Panc1 (cell line): Measurements from ENCODE around the gene SLC25A42. TPM values are rescaled to one million over a fixed set of nuclear protein-coding genes. Genes with fewer than 3 reads are reported as not detected.

ENCODE experiments used
- ATAC-seq: fragments of 200-7000 bp; cut with Tn5 transposase; 2 replicates; pipeline ENCODE4 v1.9.1; 2020; ENCODE audit warnings: mild to moderate bottlenecking, moderate library complexity
- BruUV-seq: library from RNA; stranded (reverse); fragments of 400-500 nt; replicated peaks from 2 replicates; lab custom pipeline; 2021; lab: Mats Ljungman, UMichigan
- CTCF ChIA-PET: fragments of 300-600 bp; sonication (Branson Sonifier 250); formaldehyde crosslinking; loops from one replicate; lab custom pipeline; 2022; ENCODE audit warnings: antibody characterized with exemption; lab: Charles Lee
- POLR2A ChIA-PET: fragments of 300-600 bp; sonication (Branson Sonifier 250); formaldehyde crosslinking; loops from one replicate; lab custom pipeline; 2022; ENCODE audit warnings: antibody characterized with exemption; lab: Charles Lee
- DNase-seq: peaks from one replicate; pipeline ENCODE4 v3.0.0-alpha.2; 2010; ENCODE audit warnings: low read depth, low spot score
- H3K27ac ChIP-seq: 2 replicates; pipeline ENCODE4 v1.5.1; 2011; ENCODE audit warnings: mild to moderate bottlenecking, low read length, inconsistent platforms
- H3K27me3 ChIP-seq: fragments of 200-500 bp; sonication (Bioruptor generic); 2 replicates; pipeline ENCODE4 v1.6.0; 2014; ENCODE audit warnings: low read length, inconsistent platforms; ENCODE audit not compliant: control insufficient read depth, insufficient read depth
- H3K36me3 ChIP-seq: fragments of 200-500 bp; sonication (Bioruptor generic); 2 replicates; pipeline ENCODE4 v1.5.1; 2014; ENCODE audit warnings: inconsistent platforms, mild to moderate bottlenecking, low read length, moderate library complexity; ENCODE audit not compliant: control insufficient read depth, insufficient read depth
- H3K4me1 ChIP-seq: 2 replicates; pipeline ENCODE4 v1.5.1; 2011; ENCODE audit warnings: inconsistent platforms, mild to moderate bottlenecking, low read length, moderate library complexity; ENCODE audit not compliant: control insufficient read depth, insufficient read depth
- H3K4me3 ChIP-seq, 2 experiments: 2 replicates each; pipeline ENCODE4 v1.5.1; 2011 to 2012; ENCODE audit warnings: low read depth in 2 of 2, low read length in 2 of 2, mild to moderate bottlenecking in 2 of 2, inconsistent platforms in 1 of 2, moderate library complexity in 1 of 2
- H3K9me3 ChIP-seq: fragments of 200-500 bp; sonication (Bioruptor generic); 2 replicates; pipeline ENCODE4 v1.5.1; 2014; ENCODE audit warnings: low read depth, mild to moderate bottlenecking, inconsistent platforms, low read length, moderate library complexity; ENCODE audit not compliant: control insufficient read depth, insufficient read depth
- POLR2AphosphoS5 ChIP-seq: IDR thresholded peaks from 2 replicates; pipeline ENCODE4 v1.6.1; 2012; ENCODE audit warnings: mild to moderate bottlenecking, low read depth, low read length, moderate library complexity
- SIN3A ChIP-seq: IDR thresholded peaks from 2 replicates; pipeline ENCODE4 v1.6.1; 2012; ENCODE audit warnings: low read depth, mild to moderate bottlenecking, low read length, moderate library complexity, borderline replicate concordance; ENCODE audit not compliant: insufficient read depth
- TCF7L2 ChIP-seq: IDR thresholded peaks from 2 replicates; pipeline ENCODE4 v1.6.1; 2011; ENCODE audit warnings: mild to moderate bottlenecking, low read depth, low read length, inconsistent platforms
- in situ Hi-C: cut with HindIII; loops from 2 replicates; pipeline ENCODE4 v1.10.0; 2016; ENCODE audit warnings: low sequenced_read_pairs, low pct_unique_long_range_greater_than_20kb
- intact Hi-C: fragments of 100-400 bp; cut with micrococcal nuclease; formaldehyde crosslinking; loops from one replicate; pipeline ENCODE4 v1.10.0; 2022; ENCODE audit not compliant: unreplicated experiment
- total RNA-seq: library from RNA; stranded (reverse); gene quantifications from one replicate; pipeline ENCODE4 v1.2.1, GENCODE V29; 2021; ENCODE audit not compliant: unreplicated experiment
- TF ChIP-seq, protein P1 (sequence below): fragments of 450-650 bp; IDR thresholded peaks from 2 replicates; pipeline ENCODE4 v1.5.1; 2017; ENCODE audit warnings: mild to moderate bottlenecking
- TF ChIP-seq, protein P2 (sequence below), 2 experiments: IDR thresholded peaks; 2 replicates each; pipeline ENCODE4 v1.6.1; 2011 to 2012; ENCODE audit warnings: low read depth in 2 of 2, control low read depth in 1 of 2, low read length in 1 of 2, mild to moderate bottlenecking in 1 of 2, moderate library complexity in 1 of 2; ENCODE audit not compliant: insufficient read depth in 1 of 2

Gene SLC25A42
- total RNA-seq, 1 experiment from 2014 or later, result 2.6 TPM

DNA sequence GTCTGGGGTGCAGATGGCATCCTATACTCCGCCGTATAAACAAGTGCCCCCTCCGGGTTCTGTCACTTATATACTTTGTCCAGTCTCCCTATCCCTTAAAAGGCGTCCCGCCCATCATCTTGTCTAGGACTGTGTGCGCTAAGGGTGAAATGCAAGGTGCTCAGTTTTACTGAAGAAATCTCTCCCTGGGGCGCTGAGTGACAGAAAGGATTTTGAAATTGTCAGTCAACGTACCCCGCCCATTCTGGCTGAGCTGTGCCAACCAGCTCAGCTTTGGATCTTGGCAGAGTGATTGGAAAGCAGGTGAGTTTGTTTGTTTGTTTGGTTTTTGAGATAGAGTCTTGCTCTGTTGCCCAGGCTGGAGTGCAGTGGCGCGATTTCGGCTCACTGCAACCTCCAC, 78.6 kb downstream of the SLC25A42 start:
- Histone ChIP-seq H3K4me1 (no peaks in the 10 kb centered on the region), H3K4me3 (no peak overlapping the region), H3K36me3 (peaks cover 5% of the 10 kb centered on the region; the same call in 1 of the 2 replicates), H3K27me3 (no peaks in the 10 kb centered on the region), H3K9me3 (no peaks in the 10 kb centered on the region), H3K27ac (no peak overlapping the region)
- ChIA-PET POLR2A (interaction anchor here (0.6 kb wide), 1 partner anchor 42 kb away, joined by 16 read pairs; no protein-coding TSS in a partner anchor), CTCF (no interaction called here)
- intact Hi-C loops (no loop called here), in situ Hi-C loops (no loop called here)
- ATAC-seq (no peak), DNase-seq (no peak)
- TF ChIP-seq POLR2AphosphoS5 (no peak), TCF7L2 (no peak), SIN3A (no peak)
- TF ChIP-seq, protein P1, sequence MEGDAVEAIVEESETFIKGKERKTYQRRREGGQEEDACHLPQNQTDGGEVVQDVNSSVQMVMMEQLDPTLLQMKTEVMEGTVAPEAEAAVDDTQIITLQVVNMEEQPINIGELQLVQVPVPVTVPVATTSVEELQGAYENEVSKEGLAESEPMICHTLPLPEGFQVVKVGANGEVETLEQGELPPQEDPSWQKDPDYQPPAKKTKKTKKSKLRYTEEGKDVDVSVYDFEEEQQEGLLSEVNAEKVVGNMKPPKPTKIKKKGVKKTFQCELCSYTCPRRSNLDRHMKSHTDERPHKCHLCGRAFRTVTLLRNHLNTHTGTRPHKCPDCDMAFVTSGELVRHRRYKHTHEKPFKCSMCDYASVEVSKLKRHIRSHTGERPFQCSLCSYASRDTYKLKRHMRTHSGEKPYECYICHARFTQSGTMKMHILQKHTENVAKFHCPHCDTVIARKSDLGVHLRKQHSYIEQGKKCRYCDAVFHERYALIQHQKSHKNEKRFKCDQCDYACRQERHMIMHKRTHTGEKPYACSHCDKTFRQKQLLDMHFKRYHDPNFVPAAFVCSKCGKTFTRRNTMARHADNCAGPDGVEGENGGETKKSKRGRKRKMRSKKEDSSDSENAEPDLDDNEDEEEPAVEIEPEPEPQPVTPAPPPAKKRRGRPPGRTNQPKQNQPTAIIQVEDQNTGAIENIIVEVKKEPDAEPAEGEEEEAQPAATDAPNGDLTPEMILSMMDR, result no peak
- TF ChIP-seq, protein P2, sequence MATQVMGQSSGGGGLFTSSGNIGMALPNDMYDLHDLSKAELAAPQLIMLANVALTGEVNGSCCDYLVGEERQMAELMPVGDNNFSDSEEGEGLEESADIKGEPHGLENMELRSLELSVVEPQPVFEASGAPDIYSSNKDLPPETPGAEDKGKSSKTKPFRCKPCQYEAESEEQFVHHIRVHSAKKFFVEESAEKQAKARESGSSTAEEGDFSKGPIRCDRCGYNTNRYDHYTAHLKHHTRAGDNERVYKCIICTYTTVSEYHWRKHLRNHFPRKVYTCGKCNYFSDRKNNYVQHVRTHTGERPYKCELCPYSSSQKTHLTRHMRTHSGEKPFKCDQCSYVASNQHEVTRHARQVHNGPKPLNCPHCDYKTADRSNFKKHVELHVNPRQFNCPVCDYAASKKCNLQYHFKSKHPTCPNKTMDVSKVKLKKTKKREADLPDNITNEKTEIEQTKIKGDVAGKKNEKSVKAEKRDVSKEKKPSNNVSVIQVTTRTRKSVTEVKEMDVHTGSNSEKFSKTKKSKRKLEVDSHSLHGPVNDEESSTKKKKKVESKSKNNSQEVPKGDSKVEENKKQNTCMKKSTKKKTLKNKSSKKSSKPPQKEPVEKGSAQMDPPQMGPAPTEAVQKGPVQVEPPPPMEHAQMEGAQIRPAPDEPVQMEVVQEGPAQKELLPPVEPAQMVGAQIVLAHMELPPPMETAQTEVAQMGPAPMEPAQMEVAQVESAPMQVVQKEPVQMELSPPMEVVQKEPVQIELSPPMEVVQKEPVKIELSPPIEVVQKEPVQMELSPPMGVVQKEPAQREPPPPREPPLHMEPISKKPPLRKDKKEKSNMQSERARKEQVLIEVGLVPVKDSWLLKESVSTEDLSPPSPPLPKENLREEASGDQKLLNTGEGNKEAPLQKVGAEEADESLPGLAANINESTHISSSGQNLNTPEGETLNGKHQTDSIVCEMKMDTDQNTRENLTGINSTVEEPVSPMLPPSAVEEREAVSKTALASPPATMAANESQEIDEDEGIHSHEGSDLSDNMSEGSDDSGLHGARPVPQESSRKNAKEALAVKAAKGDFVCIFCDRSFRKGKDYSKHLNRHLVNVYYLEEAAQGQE (IDR thresholded peaks at IDR 0.05; ENCODE audit: insufficient read depth in 1 of 2, low read depth in 2 of 2, low read length in 1 of 2), result no peak
- no TSS peak for BruUV-seq

DNA sequence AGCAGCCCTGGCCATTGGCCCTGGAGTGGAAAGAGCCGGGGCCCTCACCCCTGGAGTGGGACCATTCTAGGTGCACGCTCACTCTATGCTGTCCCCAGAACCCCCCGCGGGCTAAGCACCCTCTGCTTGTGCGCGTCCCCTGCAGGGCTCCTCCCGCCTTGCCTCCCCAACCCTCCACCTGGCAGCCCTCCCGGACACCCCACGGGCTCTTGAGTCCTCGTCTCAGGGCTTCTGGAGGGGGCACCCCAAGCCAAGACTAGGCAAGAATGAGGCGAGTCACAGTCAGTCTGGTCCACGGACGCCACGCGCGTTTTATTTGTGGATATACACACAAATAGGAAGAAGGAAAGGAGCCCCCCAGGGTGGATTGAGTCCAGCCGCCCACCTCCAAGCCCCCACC, 81.5 kb downstream of the SLC25A42 start:
- ChIA-PET CTCF (interaction anchor here (0.7 kb wide), 1 partner anchor 170 kb away, joined by 8 read pairs; no protein-coding TSS in a partner anchor), POLR2A (no interaction called here)
- Histone ChIP-seq H3K9me3 (no peaks in the 10 kb centered on the region), H3K27me3 (no peaks in the 10 kb centered on the region), H3K4me1 (no peaks in the 10 kb centered on the region), H3K4me3 (no peak overlapping the region), H3K36me3 (no peaks in the 10 kb centered on the region), H3K27ac (no peak overlapping the region)
- in situ Hi-C loops (no loop called here), intact Hi-C loops (no loop called here)
- BruUV-seq, result no TSS peak
- DNase-seq (no peak), ATAC-seq (no peak)
- TF ChIP-seq SIN3A (no peak), TCF7L2 (no peak), POLR2AphosphoS5 (no peak)
- TF ChIP-seq, protein P1, result no peak
